Stimulated activated naive CD8-positive, alpha-beta T cell treated with anti-CD3 and anti-CD28 coated beads, Interleukin-15, amount 100 ng/mL, for 72 hours (primary cell): ENCODE results near the gene ZNF555.
"Not testable (repeated sequence)": the region's sequence is repeated elsewhere in the genome, so short reads cannot be mapped to it uniquely, and the experiment has no call there.

Experiments
- ATAC-seq: fragments of 150-1000 bp; cut with Tn5 transposase; 2 replicates; pipeline ENCODE4 v1.10.0; 2021; ENCODE audit warnings: mild to moderate bottlenecking, moderate library complexity
- DNase-seq, 2 donors: peaks; one replicate each; pipeline ENCODE4 v3.0.0; 2021 to 2022
- H3K27ac Mint-ChIP-seq, 2 donors: one replicate each; pipeline ENCODE4 v1.8.0; 2022; ENCODE audit warnings: mild to moderate bottlenecking in 2 of 2, mixed read lengths in 2 of 2, moderate library complexity in 2 of 2
- H3K27me3 Mint-ChIP-seq: one replicate; pipeline ENCODE4 v1.8.0; 2022; ENCODE audit warnings: mixed read lengths
- H3K4me1 Mint-ChIP-seq: one replicate; pipeline ENCODE4 v1.8.0; 2022; ENCODE audit warnings: mild to moderate bottlenecking, mixed read lengths
- H3K4me3 Mint-ChIP-seq, 2 donors: one replicate each; pipeline ENCODE4 v1.8.0; 2022; ENCODE audit warnings: mild to moderate bottlenecking in 2 of 2, mixed read lengths in 2 of 2, moderate library complexity in 1 of 2
- H3K9me3 Mint-ChIP-seq, 2 donors: one replicate each; pipeline ENCODE4 v1.8.0; 2022; ENCODE audit warnings: mixed read lengths in 2 of 2

Gene ZNF555

GRCh38 chr19:2840794-2841791, at the start of gene ZNF555:
Gene ZNF555, plus strand, starts transcription at chr19:2841475. Its CDS starts 98 bp downstream, at chr19:2841573.
- Mint-ChIP-seq H3K27ac (peak within 1 kb of the TSS; percentile 93 to 99), H3K4me3 (peak within 1 kb of the TSS; percentile 94 to 97), H3K4me1 (peaks cover 16% of the 10 kb centered on the region), H3K9me3 (peaks cover 9% of the 10 kb centered on the region in 2 donors), H3K27me3 (no peaks in the 10 kb centered on the region)
- DNase-seq (peak; percentile 96 to 99), ATAC-seq (peak; percentile 99)

- no peaks in the 10 kb centered on the region for H3K9me3 Mint-ChIP-seq
- H3K4me3 Mint-ChIP-seq = no peak overlapping the region
- DNase-seq (no peak), ATAC-seq (no peak)
- H3K27ac Mint-ChIP-seq = no peak overlapping the region
- no peaks in the 10 kb centered on the region for H3K27me3 Mint-ChIP-seq
- peaks cover 40% of the 10 kb centered on the region for H3K4me1 Mint-ChIP-seq
Observed at GRCh38 chr19:2791876-2792275, 49.4 kb upstream of the ZNF555 start.

- ATAC-seq, H3K4me3 Mint-ChIP-seq, H3K27ac Mint-ChIP-seq, DNase-seq, H3K9me3 Mint-ChIP-seq, H3K27me3 Mint-ChIP-seq: not testable (repeated sequence)
- H3K4me1 Mint-ChIP-seq = peaks cover 32% of the 10 kb centered on the region
Observed at GRCh38 chr19:2792666-2793065, 48.6 kb upstream of the ZNF555 start.

GRCh38 chr19:2793126-2793525, 48.1 kb upstream of the ZNF555 start:
- Mint-ChIP-seq H3K4me3 (no peak overlapping the region), H3K27me3 (no peaks in the 10 kb centered on the region), H3K9me3 (no peaks in the 10 kb centered on the region), H3K4me1 (peaks cover 27% of the 10 kb centered on the region), H3K27ac (no peak overlapping the region)
- no peak for DNase-seq
- no peak for ATAC-seq

- Mint-ChIP-seq H3K9me3 (no peaks in the 10 kb centered on the region), H3K4me1 (peaks cover 23% of the 10 kb centered on the region), H3K4me3 (no peak overlapping the region)
Observed at GRCh38 chr19:2793577-2793976, 47.7 kb upstream of the ZNF555 start.

GRCh38 chr19:2795827-2796658, 45.2 kb upstream of the ZNF555 start:
- H3K27ac Mint-ChIP-seq = peak overlapping the region in 1 of 2 donors; percentile 31
- no peak for DNase-seq
- no peaks in the 10 kb centered on the region for H3K9me3 Mint-ChIP-seq
- ATAC-seq = peak; percentile 31
- no peak overlapping the region for H3K4me3 Mint-ChIP-seq
- peaks cover 5% of the 10 kb centered on the region for H3K4me1 Mint-ChIP-seq
- no peaks in the 10 kb centered on the region for H3K27me3 Mint-ChIP-seq

More at GRCh38 chr19:2793577-2793976, 47.7 kb upstream of the ZNF555 start:
- no peak for DNase-seq
- Mint-ChIP-seq H3K27me3 (no peaks in the 10 kb centered on the region), H3K27ac (no peak overlapping the region)
- ATAC-seq = no peak

GRCh38 chr19:2796659-2797266, 44.5 kb upstream of the ZNF555 start:
- Mint-ChIP-seq H3K27me3 (no peaks in the 10 kb centered on the region), H3K27ac (peak overlapping the region in 1 of 2 donors; percentile 14), H3K4me1 (peaks cover 6% of the 10 kb centered on the region), H3K9me3 (no peaks in the 10 kb centered on the region), H3K4me3 (no peak overlapping the region)
- no peak for ATAC-seq
- no peak for DNase-seq

- Mint-ChIP-seq H3K9me3 (no peaks in the 10 kb centered on the region), H3K27ac (no peak overlapping the region), H3K4me1 (peaks cover 6% of the 10 kb centered on the region), H3K27me3 (no peaks in the 10 kb centered on the region), H3K4me3 (no peak overlapping the region)
- ATAC-seq = no peak
- DNase-seq = no peak
Observed at GRCh38 chr19:2797280-2797679, 44.0 kb upstream of the ZNF555 start.

- no peak for ATAC-seq
- DNase-seq = no peak
- Mint-ChIP-seq H3K27me3 (no peaks in the 10 kb centered on the region), H3K4me1 (peaks cover 7% of the 10 kb centered on the region), H3K4me3 (no peak overlapping the region), H3K9me3 (no peaks in the 10 kb centered on the region), H3K27ac (no peak overlapping the region)
Observed at GRCh38 chr19:2798158-2798685, 43.1 kb upstream of the ZNF555 start.

- Mint-ChIP-seq H3K4me3 (no peak overlapping the region), H3K27me3 (no peaks in the 10 kb centered on the region), H3K4me1 (peaks cover 12% of the 10 kb centered on the region), H3K27ac (peak overlapping the region in 1 of 2 donors; percentile 59), H3K9me3 (no peaks in the 10 kb centered on the region)
- ATAC-seq = no peak
- no peak for DNase-seq
Observed at GRCh38 chr19:2798733-2799132, 42.5 kb upstream of the ZNF555 start.

GRCh38 chr19:2799273-2800020, 41.8 kb upstream of the ZNF555 start:
- Mint-ChIP-seq H3K27me3 (no peaks in the 10 kb centered on the region), H3K4me3 (no peak overlapping the region), H3K4me1 (peaks cover 19% of the 10 kb centered on the region), H3K27ac (peak overlapping the region in 1 of 2 donors; percentile 59), H3K9me3 (no peaks in the 10 kb centered on the region)
- no peak for ATAC-seq
- DNase-seq = no peak

GRCh38 chr19:2800506-2800905, 40.8 kb upstream of the ZNF555 start:
- no peak overlapping the region for H3K4me3 Mint-ChIP-seq
- no peak for ATAC-seq
- no peak overlapping the region for H3K27ac Mint-ChIP-seq
- no peaks in the 10 kb centered on the region for H3K9me3 Mint-ChIP-seq
- no peaks in the 10 kb centered on the region for H3K27me3 Mint-ChIP-seq
- no peak for DNase-seq
- peaks cover 25% of the 10 kb centered on the region for H3K4me1 Mint-ChIP-seq

- Mint-ChIP-seq H3K4me3 (no peak overlapping the region), H3K27ac (no peak overlapping the region), H3K27me3 (no peaks in the 10 kb centered on the region), H3K4me1 (peaks cover 25% of the 10 kb centered on the region), H3K9me3 (no peaks in the 10 kb centered on the region)
- no peak for DNase-seq
- no peak for ATAC-seq
Observed at GRCh38 chr19:2802826-2803225, 38.4 kb upstream of the ZNF555 start.

GRCh38 chr19:2803486-2804155, 37.7 kb upstream of the ZNF555 start:
- peaks cover 25% of the 10 kb centered on the region for H3K4me1 Mint-ChIP-seq
- H3K4me3 Mint-ChIP-seq = no peak overlapping the region
- H3K27ac Mint-ChIP-seq = peak overlapping the region in 1 of 2 donors; percentile 72
- ATAC-seq = no peak
- DNase-seq = no peak
- no peaks in the 10 kb centered on the region for H3K9me3 Mint-ChIP-seq
- no peaks in the 10 kb centered on the region for H3K27me3 Mint-ChIP-seq
